Natural killer cell treated with Interleukin-12 subunit alpha and Interleukin-12 subunit beta and Interleukin-15 and Interleukin-18, amount 100 ng/mL, for 72 hours (primary cell): ENCODE measurements around the gene SLC25A47. TPM values are rescaled to one million over a fixed set of nuclear protein-coding genes. Genes with fewer than 3 reads are reported as not detected.

Source experiments
- ATAC-seq, 2 donors: fragments of 150-1000 bp; cut with Tn5 transposase in 1 of 2; sonication (Bioruptor Pico), chemical (Tn5 transposase) in 1 of 2; 2 replicates each; pipeline ENCODE4 v1.10.0; 2021
- DNase-seq: peaks from one replicate; pipeline ENCODE4 v3.0.0; 2022; ENCODE audit warnings: low spot score
- H3K27ac Mint-ChIP-seq, 2 donors: 1 replicate in 1 of 2; 2 replicates in 1 of 2; pipeline ENCODE4 v1.8.0; 2022; ENCODE audit warnings: mixed read lengths in 2 of 2, mild to moderate bottlenecking in 1 of 2, moderate library complexity in 1 of 2
- H3K27me3 Mint-ChIP-seq, 2 donors: 1 replicate in 1 of 2; 2 replicates in 1 of 2; pipeline ENCODE4 v1.8.0; 2022; ENCODE audit warnings: mixed read lengths in 2 of 2
- H3K36me3 Mint-ChIP-seq: one replicate; pipeline ENCODE4 v1.8.0; 2022; ENCODE audit warnings: mixed read lengths
- H3K4me1 Mint-ChIP-seq, 2 donors: 1 replicate in 1 of 2; 2 replicates in 1 of 2; pipeline ENCODE4 v1.8.0; 2022; ENCODE audit warnings: low read depth in 2 of 2, mixed read lengths in 2 of 2, mild to moderate bottlenecking in 1 of 2
- H3K4me3 Mint-ChIP-seq: one replicate; pipeline ENCODE4 v1.8.0; 2022; ENCODE audit warnings: mixed read lengths
- H3K9me3 Mint-ChIP-seq: 2 replicates; pipeline ENCODE4 v1.8.0; 2022; ENCODE audit warnings: mixed read lengths
- total RNA-seq, 2 donors: library from RNA; stranded (reverse); gene quantifications; one replicate each; pipeline ENCODE4 v1.2.3, GENCODE V29; 2022

Gene SLC25A47
- total RNA-seq, 2 donors from 2014 or later, result not detected

- Mint-ChIP-seq H3K9me3 (no peaks in the 10 kb centered on the region), H3K4me3 (no peak overlapping the region), H3K27me3 (no peaks in the 10 kb centered on the region), H3K4me1 (peaks cover 46 to 53% of the 10 kb centered on the region in 2 donors), H3K27ac (no peak overlapping the region), H3K36me3 (peaks cover 54% of the 10 kb centered on the region)
- ATAC-seq (no peak), DNase-seq (no peak)
Observed at GRCh38 chr14:100369019-100369418, 45.9 kb downstream of the SLC25A47 start.

GRCh38 chr14:100370003-100370402 lies 46.9 kb downstream of the SLC25A47 start:
- no peak overlapping the region for H3K27ac Mint-ChIP-seq
- no peaks in the 10 kb centered on the region for H3K9me3 Mint-ChIP-seq
- H3K4me1 Mint-ChIP-seq, result peaks cover 55 to 63% of the 10 kb centered on the region in 2 donors
- ATAC-seq (peak in 1 of 2 donors; percentile 59), DNase-seq (no peak)
- peaks cover 55% of the 10 kb centered on the region for H3K36me3 Mint-ChIP-seq
- H3K27me3 Mint-ChIP-seq, result no peaks in the 10 kb centered on the region
- H3K4me3 Mint-ChIP-seq, result peak overlapping the region; percentile 32

- Mint-ChIP-seq H3K4me1 (peaks cover 57 to 65% of the 10 kb centered on the region in 2 donors), H3K36me3 (peaks cover 39% of the 10 kb centered on the region), H3K27ac (peak overlapping the region in 1 of 2 donors; percentile 56), H3K4me3 (peak overlapping the region; percentile 59), H3K9me3 (no peaks in the 10 kb centered on the region), H3K27me3 (no peaks in the 10 kb centered on the region)
- DNase-seq, result no peak
- no peak for ATAC-seq
Observed at GRCh38 chr14:100371773-100372172, 48.6 kb downstream of the SLC25A47 start.

GRCh38 chr14:100372357-100373048 lies 49.4 kb downstream of the SLC25A47 start:
- Mint-ChIP-seq H3K4me1 (peaks cover 64 to 67% of the 10 kb centered on the region in 2 donors), H3K4me3 (peak overlapping the region; percentile 93), H3K36me3 (peaks cover 34% of the 10 kb centered on the region), H3K27ac (peak overlapping the region; percentile 99 to 100), H3K9me3 (no peaks in the 10 kb centered on the region), H3K27me3 (no peaks in the 10 kb centered on the region)
- no peak for ATAC-seq
- DNase-seq, result no peak

- Mint-ChIP-seq H3K27me3 (no peaks in the 10 kb centered on the region), H3K4me1 (peaks cover 59 to 65% of the 10 kb centered on the region in 2 donors)
Observed at GRCh38 chr14:100374270-100374669, 51.1 kb downstream of the SLC25A47 start.

GRCh38 chr14:100374876-100375265 lies 51.7 kb downstream of the SLC25A47 start:
- peak overlapping the region; percentile 99 to 100 for H3K27ac Mint-ChIP-seq
- no peaks in the 10 kb centered on the region for H3K27me3 Mint-ChIP-seq
- H3K4me1 Mint-ChIP-seq, result peaks cover 59 to 62% of the 10 kb centered on the region in 2 donors
- H3K36me3 Mint-ChIP-seq, result peaks cover 23% of the 10 kb centered on the region
- DNase-seq (no peak), ATAC-seq (no peak)
- H3K9me3 Mint-ChIP-seq, result no peaks in the 10 kb centered on the region
- peak overlapping the region; percentile 93 for H3K4me3 Mint-ChIP-seq

More at GRCh38 chr14:100374270-100374669, 51.1 kb downstream of the SLC25A47 start:
- ATAC-seq, result no peak
- peaks cover 24% of the 10 kb centered on the region for H3K36me3 Mint-ChIP-seq
- DNase-seq, result no peak
- peak overlapping the region; percentile 93 for H3K4me3 Mint-ChIP-seq
- peak overlapping the region; percentile 99 to 100 for H3K27ac Mint-ChIP-seq
- H3K9me3 Mint-ChIP-seq, result no peaks in the 10 kb centered on the region

- Mint-ChIP-seq H3K27ac (peak overlapping the region; percentile 99 to 100), H3K27me3 (no peaks in the 10 kb centered on the region), H3K36me3 (peaks cover 19% of the 10 kb centered on the region), H3K4me1 (peaks cover 54 to 57% of the 10 kb centered on the region in 2 donors), H3K4me3 (peak overlapping the region; percentile 93), H3K9me3 (no peaks in the 10 kb centered on the region)
- ATAC-seq (peak; percentile 83 to 91), DNase-seq (peak; percentile 97)
Observed at GRCh38 chr14:100375266-100375962, 52.3 kb downstream of the SLC25A47 start.

- Mint-ChIP-seq H3K36me3 (peaks cover 19% of the 10 kb centered on the region), H3K4me1 (peaks cover 54 to 56% of the 10 kb centered on the region in 2 donors), H3K27ac (peak within 1 kb of the TSS; percentile 99 to 100)
Observed at GRCh38 chr14:100375963-100376735, 53.0 kb downstream of the SLC25A47 start, which contains the start of gene WDR25. TSS of gene WDR25 (plus strand) at chr14:100376485.

GRCh38 chr14:100376751-100377171 lies 53.6 kb downstream of the SLC25A47 start:
- Mint-ChIP-seq H3K27me3 (no peaks in the 10 kb centered on the region), H3K36me3 (peaks cover 19% of the 10 kb centered on the region), H3K27ac (peak overlapping the region; percentile 99 to 100), H3K4me3 (peak overlapping the region; percentile 93), H3K4me1 (peaks cover 51 to 55% of the 10 kb centered on the region in 2 donors), H3K9me3 (no peaks in the 10 kb centered on the region)
- ATAC-seq (no peak), DNase-seq (no peak)

More at GRCh38 chr14:100375963-100376735, 53.0 kb downstream of the SLC25A47 start, which contains the start of gene WDR25:
- DNase-seq, result peak; percentile 98
- no peaks in the 10 kb centered on the region for H3K9me3 Mint-ChIP-seq
- H3K27me3 Mint-ChIP-seq, result no peaks in the 10 kb centered on the region
- peak; percentile 89 for ATAC-seq
- H3K4me3 Mint-ChIP-seq, result peak within 1 kb of the TSS; percentile 93

Other genes with a start within 250 kb of the SLC25A47 start
- under 1 TPM in 1 of 2 donors, not detected in 1; 0.33 TPM for gene DEGS2, start 163.7 kb upstream of the SLC25A47 start, total RNA-seq
- 10 to 100 TPM; 59.7 to 75.7 TPM for gene YY1, start 84.2 kb upstream of the SLC25A47 start, total RNA-seq
- gene SLC25A29, start 16.9 kb upstream of the SLC25A47 start, total RNA-seq, result 10 to 100 TPM; 29.2 to 37.9 TPM
- 1 to 10 TPM; 6.4 to 7.0 TPM for gene WDR25, start 53.1 kb downstream of the SLC25A47 start, total RNA-seq